ENCODE results near the gene SLC26A2.

Gene SLC26A2

GRCh38 chr5:149962601-149963300, 2.2 kb downstream of the SLC26A2 start:
- no peak for DNase-seq

DNA sequence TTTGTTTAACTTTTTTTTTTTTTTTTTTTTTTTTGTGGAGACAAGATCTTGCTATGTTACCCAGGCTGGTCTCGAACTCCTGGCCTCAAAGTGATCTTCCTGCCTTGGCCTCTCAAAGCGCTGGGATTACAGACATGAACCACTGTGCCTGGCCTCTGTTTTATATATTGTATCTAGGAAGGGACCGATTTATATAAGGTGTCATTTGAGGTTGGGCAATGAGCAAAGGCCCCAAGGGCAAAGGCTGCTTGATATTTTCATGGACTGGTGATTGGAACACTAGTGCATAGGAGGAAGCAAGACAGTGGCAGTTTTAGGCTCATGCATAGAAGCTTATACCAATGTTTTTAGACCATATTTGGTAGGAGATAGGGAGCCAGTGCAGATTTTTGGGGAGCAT, 3.2 kb downstream of the SLC26A2 start:
- DNase-seq: no peak

DNA sequence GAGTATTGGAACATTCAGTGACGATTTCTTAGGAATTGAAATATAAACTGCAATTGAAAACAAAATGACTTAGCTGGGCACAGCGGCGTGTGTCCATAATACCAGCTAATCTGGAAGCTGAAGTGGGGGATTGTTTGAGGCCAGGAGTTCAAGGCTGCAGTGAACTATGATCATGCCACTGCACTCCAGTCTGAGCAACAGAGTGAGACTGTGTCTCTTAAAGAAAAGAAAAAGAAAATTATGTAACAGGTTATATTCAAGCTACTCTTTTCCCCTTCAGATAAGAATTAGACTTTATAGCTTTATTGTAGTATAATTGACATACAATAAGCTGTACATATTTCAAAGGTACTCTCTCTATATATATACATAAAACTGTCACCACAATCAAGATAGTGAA, 6.4 kb downstream of the SLC26A2 start:
- no peak for DNase-seq

DNA sequence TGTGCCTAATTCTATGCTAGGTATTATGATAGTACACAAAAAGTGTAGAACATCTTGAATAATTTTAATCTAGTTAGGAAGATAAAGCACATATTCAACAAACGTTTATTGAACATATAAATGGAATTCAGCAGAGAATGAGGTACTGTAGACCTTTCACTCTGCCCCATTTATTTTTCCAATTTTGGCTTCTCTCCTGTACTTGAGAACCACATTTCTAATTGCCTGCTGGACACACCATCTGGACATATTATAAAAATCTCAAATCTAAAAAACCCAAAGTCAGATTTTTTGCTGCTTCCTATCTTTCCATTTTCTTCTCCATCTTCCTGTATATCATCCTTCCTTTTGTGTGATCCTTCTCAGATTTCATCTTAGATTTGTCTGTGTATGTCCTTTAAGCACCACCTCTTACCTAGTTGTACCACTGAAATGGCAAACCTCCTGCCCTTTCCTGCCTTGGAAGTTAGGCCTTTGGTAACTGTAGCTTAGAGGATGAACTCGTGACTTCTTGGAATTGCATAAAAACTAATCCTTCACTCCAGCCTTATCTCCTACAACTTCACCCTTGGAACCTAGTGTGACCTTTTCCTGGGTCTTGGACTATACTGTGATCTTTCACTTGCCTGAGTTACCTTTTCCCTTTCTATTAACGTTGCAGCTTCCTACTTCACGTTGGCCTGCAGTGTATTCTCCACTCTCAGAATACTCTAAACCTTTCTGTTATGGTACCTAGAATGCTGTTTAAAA, 8.8 kb downstream of the SLC26A2 start:
- DNase-seq: no peak

- no peak for DNase-seq
These were observed 14.9 kb downstream of the SLC26A2 start for GRCh38 chr5:149975409-149975808.

DNA sequence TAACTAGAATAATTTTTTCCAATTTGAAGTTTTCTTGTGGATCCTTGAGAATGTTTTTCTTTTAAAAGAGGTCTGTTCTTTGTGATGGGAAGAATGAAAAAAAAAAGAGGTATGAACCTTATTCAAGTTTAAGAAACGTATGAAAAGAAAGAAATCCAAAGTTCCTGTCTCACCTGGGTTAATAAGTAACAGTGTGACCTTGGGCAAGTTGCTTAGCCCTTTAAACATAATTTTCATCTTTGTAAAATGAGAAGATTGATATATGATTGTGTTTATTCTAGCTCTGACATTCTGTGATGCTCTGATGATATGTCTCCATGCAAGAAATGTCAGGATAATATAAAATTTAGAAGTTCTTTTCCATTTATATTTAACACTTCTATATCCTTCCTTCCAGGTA, 19.3 kb downstream of the SLC26A2 start:
- DNase-seq: no peak

- DNase-seq: no peak
These were observed 20.6 kb downstream of the SLC26A2 start for GRCh38 chr5:149981206-149981605.

DNA sequence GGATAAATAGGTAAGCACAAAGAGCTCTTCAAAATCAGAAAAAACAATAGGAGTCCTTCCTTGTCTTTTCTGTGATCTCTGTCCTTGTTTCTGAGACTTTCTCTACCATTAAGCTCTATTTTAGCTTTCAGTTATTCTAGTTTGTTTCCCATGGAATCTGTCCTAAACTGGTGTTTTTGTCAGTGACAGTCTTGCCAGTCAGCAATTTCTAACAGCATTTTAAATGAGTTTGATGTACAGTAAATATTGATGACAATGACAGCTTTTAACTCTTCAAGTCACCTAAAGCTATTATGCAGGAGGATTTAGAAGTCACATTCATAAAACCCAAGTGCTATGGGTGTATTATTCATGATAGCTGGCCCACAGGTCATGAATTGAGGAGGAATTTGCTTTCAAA, 21.9 kb downstream of the SLC26A2 start:
- DNase-seq: no peak

- DNase-seq: no peak
These were observed 27.6 kb downstream of the SLC26A2 start for GRCh38 chr5:149988126-149988525.

GRCh38 chr5:149990518-149991376, 30.2 kb downstream of the SLC26A2 start:
- DNase-seq: peak; percentile 25

- DNase-seq: no peak
These were observed 32.9 kb downstream of the SLC26A2 start for GRCh38 chr5:149993471-149993870.

DNA sequence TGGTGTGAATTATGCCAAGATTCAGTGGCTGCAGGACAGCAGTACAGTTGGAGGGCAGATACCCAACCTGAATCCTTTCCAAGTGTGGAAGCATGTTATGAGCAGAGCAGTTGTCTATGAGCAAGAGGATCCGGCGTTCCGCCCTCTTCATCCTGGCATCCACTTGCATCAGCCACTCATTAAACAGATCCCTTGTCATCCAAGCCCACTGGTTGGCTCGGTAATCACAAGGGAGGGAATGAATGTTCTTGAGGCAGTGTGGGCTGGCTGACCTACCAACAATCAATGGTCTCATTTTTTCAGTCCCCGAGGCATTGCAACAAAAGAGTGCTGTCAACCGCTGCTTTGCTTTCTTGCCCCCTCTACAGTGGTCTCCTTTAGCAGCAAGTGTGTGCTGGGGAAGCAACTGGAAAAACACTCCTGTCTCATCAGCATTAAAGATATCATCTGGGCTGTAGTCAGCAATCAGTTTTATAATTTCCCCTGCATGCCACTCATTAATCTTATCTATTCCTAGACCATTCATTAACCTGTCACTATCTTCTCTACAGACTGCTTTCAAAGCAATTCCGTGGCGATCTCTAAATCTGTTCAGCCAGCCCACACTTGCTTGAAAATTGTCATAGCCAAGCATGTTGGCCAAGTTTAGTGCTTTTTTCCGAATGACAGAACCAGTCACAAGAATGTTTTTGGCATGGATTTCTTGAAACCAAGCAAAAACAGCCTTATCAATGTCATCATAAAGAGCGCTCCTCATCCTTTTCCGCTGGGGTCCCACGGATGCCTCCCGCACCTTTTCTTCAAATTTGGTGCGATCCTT, 35.0 kb downstream of the SLC26A2 start:
- no peak for DNase-seq

DNA sequence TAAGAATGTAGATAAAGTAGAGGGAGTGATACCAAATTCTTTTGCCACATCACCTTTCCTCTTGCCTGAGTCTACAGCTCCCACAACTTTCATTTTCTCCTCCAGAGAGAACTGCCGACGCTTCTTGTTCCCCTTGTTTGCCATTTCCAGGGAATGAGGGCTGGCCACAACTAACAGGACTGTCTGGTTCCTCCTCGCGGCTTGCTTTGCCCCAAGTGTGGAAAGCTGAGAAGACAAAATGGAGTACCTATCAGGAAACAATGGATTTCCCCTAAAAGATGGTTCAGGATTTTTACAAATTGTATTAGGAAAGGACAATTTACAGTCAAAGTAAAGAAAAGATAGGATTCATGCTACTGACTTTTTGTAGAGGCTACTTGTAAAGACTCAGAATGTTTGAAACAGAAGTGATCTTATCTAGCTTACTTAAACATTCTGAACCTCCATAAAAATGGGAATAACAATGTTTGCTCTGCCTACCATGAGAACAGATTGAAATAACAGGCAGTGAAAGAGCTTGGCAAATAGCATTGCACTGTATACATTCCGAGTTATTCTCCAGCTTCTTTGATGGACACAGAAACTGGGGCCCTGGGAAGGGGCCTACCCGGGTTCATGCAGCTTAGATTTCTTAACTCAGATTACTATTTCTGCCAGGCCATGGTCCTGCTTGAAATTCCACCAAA, 35.8 kb downstream of the SLC26A2 start:
- DNase-seq: no peak

DNA sequence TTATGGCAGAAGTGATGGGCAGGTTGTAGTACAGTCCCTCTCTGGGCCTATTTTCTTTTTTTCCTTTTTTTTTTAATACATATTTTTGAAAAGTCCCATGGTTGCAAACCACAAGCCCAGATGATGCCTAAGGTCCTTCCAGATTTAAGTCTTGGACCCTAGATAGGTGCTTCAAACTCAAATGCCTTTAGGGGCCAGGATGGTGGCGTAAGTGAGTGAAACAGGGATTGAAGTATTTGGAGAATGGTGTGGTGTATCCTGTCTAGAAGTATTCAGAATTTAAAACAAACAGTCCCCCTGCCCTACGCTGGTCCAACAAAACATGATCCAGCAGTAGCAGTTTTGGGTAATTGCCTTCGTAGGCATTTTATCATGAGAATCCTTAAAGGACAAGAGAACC, 37.7 kb downstream of the SLC26A2 start:
- DNase-seq: no peak

DNA sequence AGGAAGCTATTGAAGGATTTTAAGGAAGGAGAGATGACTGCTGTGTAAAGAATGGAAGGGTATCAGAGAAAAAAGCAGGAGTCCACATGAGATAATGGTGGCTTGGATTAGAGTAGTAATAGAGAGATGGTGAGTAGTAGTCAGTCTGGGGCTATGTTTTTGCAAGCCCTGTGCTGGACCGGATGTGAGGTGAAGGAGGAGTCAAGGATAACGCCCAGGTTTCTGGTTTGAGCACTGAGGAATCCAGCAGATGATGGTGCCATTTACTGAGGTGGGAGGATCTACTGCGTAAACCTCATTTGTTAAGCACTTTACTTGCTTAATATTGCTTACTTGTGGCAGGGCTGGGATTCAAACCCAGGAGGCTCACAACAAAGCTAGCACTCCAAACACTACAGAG, 38.8 kb downstream of the SLC26A2 start:
- no peak for DNase-seq

DNA sequence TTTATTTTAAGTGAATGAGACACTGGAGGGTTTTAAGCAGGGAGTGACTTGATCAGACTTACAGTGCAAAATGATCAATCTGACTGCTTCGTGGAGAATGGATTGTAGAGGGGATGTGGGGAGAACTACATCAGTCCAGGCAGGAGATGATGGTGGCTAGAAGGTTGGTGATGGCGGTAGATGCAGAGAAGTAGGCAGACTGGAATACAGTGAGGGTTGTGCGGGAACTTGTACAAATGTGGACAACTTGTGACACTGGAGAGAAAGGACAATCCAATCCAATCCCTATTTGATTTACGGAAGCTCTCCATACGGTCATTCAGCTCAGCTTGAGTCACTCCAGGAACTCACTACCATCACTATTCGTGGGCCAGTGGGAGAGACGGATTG, 39.3 kb downstream of the SLC26A2 start:
- DNase-seq: no peak

GRCh38 chr5:150000256-150000989, 39.9 kb downstream of the SLC26A2 start, which contains the start of the genes HMGXB3 and TIGD6:
Gene HMGXB3, plus strand, starts transcription at chr5:150000739. Its CDS starts 4,114 bp downstream, at chr5:150004853.
Gene TIGD6, minus strand, starts transcription at chr5:150000654. Its CDS starts 4,306 bp downstream, at chr5:149996348.
- peak; percentile 84 for DNase-seq

DNA sequence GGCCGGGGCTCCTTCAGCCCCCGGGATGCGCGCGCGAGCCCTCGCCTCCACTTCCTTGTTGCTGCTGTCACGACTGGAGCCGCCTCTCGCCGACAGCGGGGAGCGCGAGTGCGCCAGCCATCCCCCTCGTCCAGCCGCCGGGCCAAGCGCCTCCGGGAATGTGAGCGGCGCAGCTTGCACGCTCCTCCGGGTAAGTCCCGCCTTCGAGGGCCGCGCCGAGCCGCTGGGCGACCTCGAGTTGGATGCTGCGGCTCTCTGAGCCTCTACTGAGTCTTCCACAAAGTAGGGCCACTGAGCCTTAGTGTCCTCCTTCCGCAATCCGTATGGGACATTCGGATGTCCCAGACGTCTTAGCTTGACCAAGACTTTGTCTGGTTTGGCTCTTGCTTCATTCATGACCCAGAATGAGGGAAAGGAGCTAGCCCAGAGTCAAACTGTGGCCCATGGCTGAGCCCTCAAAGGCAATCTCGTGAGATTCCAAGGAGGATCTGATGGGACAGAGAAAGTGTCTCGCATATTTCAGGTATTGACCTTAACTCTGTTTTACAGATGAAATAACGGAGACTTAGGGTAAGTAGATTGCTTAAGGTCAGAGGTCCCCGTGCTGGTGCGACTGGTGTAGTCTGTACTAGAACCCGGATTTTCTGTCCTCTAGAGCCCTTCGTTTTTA, 40.6 kb downstream of the SLC26A2 start:
- DNase-seq: no peak

DNA sequence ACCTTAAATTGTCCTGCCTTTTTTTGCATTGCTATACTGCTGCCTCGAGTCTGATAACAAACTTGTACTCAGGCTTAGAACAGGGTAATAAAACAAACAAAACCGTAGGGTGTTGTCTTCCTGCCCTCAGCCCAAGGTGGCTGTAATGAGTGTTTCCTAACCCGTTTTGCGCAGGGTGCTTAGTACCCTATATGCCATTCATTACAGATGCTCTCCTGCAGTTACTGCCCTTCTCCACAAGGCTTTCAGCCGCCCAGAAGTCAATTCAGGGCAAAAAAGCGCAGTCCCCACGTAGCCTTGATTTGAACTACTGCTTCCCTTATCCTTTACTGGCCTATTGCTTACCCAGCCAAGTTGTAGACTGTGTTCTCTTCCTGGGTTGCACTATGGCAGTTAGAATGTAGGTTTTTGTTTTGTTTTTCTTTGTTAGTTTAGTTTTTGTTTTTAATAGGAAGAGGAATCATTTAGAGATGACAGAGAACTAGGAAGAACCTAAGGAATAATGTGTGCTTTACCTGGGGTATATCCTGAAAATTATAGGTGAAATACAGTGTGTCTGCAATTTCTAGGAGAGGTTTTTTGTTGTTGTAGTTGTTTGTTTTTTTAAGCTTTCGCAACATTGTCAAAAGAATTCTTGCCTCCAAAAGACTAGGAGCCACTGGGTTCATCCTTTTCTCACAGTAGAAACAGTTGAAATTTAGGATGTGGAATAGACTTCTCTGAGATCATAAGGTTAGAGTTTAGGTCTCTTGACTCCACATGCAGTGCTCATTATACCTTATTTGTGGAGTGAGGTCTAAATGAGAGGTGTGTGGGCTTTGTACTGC, 41.3 kb downstream of the SLC26A2 start:
- peak; percentile 60 for DNase-seq

GRCh38 chr5:150006318-150006717, 45.8 kb downstream of the SLC26A2 start:
- DNase-seq: no peak

Measured in DMS 273 treated with DMSO at 0.1 percent for 48 hours (cell line).